ENCODE measurements around the gene NKX1-1. TPM values are rescaled to one million over a fixed set of nuclear protein-coding genes. Genes with fewer than 3 reads are reported as not detected.
A peak's percentile ranks its signal among the peaks of the same experiment; 100 is the strongest.

NKX1-1 gene
- total RNA-seq, 1 experiment from 2014 or later = not detected

GRCh38 chr4:1427010-1427409 lies 20.8 kb upstream of the NKX1-1 start:
- no peaks in the 10 kb centered on the region for H3K4me1 ChIP-seq
- 0 out of 2 replicates have a peak, but pooled peaks cover 9% of the 10 kb centered on the region for H3K27me3 ChIP-seq
- no peaks in the 10 kb centered on the region for H3K36me3 ChIP-seq
- H3K27ac ChIP-seq = no peak overlapping the region
- H3K4me3 ChIP-seq = no peak overlapping the region
- H3K9me3 ChIP-seq (replicated peaks) = 0 out of 2 replicates have a peak, but pooled peaks cover 8% of the 10 kb centered on the region
- DNase-seq = no peak

DNA sequence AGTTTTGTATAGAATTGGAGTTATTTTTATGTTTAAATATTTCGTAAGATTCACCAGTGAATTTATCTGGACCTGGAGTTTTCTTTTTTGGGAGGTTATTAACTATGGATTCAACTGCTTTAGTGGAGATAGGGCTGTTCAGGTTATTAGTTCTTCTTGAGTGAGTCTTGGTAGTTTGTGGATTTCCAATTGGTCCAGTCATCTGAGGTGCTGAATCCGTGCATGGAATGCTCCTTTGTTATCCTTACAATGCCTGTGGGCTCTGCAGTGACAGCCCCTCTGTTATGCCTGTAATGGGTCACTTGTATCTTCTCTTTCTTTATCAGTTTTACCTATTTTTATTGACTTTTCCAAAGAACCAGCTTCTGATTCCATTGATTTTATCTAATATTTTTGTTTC lies 15.4 kb upstream of the NKX1-1 start:
- DNase-seq = no peak
- Histone ChIP-seq H3K27ac (no peak overlapping the region), H3K4me1 (no peaks in the 10 kb centered on the region), H3K4me3 (no peak overlapping the region), H3K27me3 (peaks cover 18% of the 10 kb centered on the region; the same call in 1 of the 2 replicates), H3K9me3 (replicated peaks) (0 out of 2 replicates have a peak, but pooled peaks cover 5% of the 10 kb centered on the region), H3K36me3 (no peaks in the 10 kb centered on the region)

GRCh38 chr4:1419708-1420107 lies 13.5 kb upstream of the NKX1-1 start:
- H3K4me1 ChIP-seq = no peaks in the 10 kb centered on the region
- peaks cover 19% of the 10 kb centered on the region for H3K27me3 ChIP-seq
- DNase-seq = no peak
- H3K9me3 ChIP-seq (replicated peaks) = no peaks in the 10 kb centered on the region
- no peak overlapping the region for H3K4me3 ChIP-seq
- no peak overlapping the region for H3K27ac ChIP-seq
- no peaks in the 10 kb centered on the region for H3K36me3 ChIP-seq

- no peak for DNase-seq
- Histone ChIP-seq H3K27me3 (peaks cover 16% of the 10 kb centered on the region), H3K27ac (no peak overlapping the region), H3K36me3 (no peaks in the 10 kb centered on the region), H3K9me3 (replicated peaks) (no peaks in the 10 kb centered on the region), H3K4me1 (no peaks in the 10 kb centered on the region), H3K4me3 (no peak overlapping the region)
Observed at GRCh38 chr4:1418494-1419285, 12.4 kb upstream of the NKX1-1 start.

DNA sequence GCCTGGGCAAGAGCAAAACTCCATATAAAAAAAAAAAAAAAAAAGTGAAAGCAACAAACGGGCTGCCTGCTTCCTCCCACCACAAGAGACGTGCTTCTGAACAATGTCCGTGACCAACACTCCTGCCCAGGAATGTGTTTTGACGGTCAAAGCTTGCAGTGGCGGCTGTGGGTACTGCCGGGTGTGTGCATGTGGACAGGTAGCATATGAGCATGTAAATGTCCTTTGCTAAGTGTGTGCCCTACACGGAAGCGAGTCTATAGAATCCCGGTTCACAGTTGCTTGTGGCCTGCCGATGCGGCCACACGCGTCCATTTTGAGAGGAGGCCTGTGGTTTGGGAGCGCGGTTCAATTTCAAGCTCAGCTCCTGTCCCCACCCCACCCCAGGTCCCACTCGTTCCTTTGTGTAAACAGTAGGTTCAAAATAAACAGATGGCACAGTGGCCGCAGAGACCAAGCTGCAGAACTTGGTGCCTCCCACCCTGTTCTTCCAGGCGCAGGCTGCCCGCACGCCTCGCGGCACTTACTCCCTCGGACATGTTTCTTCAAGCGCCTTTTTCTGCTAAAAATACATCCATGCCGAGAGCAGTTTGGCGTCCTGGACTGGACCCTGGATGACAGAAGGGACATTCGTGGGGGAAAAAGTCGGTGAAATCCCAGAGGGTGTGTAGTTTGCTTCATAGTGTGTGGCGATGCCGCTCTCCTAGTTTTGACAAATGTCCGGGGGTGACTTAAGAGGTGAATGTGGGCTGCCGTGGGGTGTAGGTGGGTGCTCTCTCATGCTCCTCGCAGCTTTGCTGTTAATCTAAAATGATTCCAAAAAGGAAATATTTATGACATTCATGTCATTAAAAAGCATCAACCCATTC lies 11.5 kb upstream of the NKX1-1 start:
- Histone ChIP-seq H3K27ac (no peak overlapping the region), H3K27me3 (peaks cover 16% of the 10 kb centered on the region), H3K9me3 (replicated peaks) (no peaks in the 10 kb centered on the region), H3K4me3 (no peak overlapping the region), H3K4me1 (no peaks in the 10 kb centered on the region), H3K36me3 (no peaks in the 10 kb centered on the region)
- no peak for DNase-seq

DNA sequence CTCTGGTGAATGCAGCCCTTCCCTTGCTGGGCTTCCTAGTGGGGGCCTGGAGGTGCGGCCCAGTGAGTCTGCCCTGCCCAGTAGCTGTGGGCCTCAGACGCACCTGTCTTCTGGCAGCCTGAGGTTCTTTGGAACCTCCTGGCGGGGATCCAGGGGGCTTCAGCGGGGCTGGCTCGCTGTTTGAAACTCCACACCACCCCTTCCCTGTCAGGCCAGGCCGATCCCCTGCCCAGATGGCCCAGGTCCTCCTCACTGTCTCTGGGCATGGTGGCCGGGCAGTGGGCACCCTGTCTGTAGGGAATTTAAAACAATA lies 10.7 kb upstream of the NKX1-1 start:
- Histone ChIP-seq H3K36me3 (no peaks in the 10 kb centered on the region), H3K4me1 (no peaks in the 10 kb centered on the region), H3K27ac (no peak overlapping the region), H3K4me3 (no peak overlapping the region), H3K27me3 (peaks cover 16% of the 10 kb centered on the region), H3K9me3 (replicated peaks) (no peaks in the 10 kb centered on the region)
- DNase-seq = peak in 1 of 2 experiments; percentile 31

GRCh38 chr4:1416051-1416947 lies 10.1 kb upstream of the NKX1-1 start:
- Histone ChIP-seq H3K4me3 (no peak overlapping the region), H3K27me3 (peaks cover 16% of the 10 kb centered on the region), H3K36me3 (no peaks in the 10 kb centered on the region), H3K4me1 (no peaks in the 10 kb centered on the region), H3K9me3 (replicated peaks) (no peaks in the 10 kb centered on the region), H3K27ac (no peak overlapping the region)
- DNase-seq = no peak

- no peak for DNase-seq
- no peaks in the 10 kb centered on the region for H3K9me3 ChIP-seq (replicated peaks)
Observed at GRCh38 chr4:1415681-1415981, 9.4 kb upstream of the NKX1-1 start.

GRCh38 chr4:1414831-1415680 lies 8.8 kb upstream of the NKX1-1 start:
- no peak for DNase-seq
- H3K9me3 ChIP-seq (replicated peaks) = no peaks in the 10 kb centered on the region
- no peaks in the 10 kb centered on the region for H3K36me3 ChIP-seq
- no peak overlapping the region for H3K27ac ChIP-seq
- H3K4me3 ChIP-seq = no peak overlapping the region
- H3K27me3 ChIP-seq = peaks cover 16% of the 10 kb centered on the region
- H3K4me1 ChIP-seq = no peaks in the 10 kb centered on the region

More at GRCh38 chr4:1415681-1415981, 9.4 kb upstream of the NKX1-1 start:
- Histone ChIP-seq H3K27me3 (peaks cover 16% of the 10 kb centered on the region), H3K36me3 (no peaks in the 10 kb centered on the region), H3K4me3 (no peak overlapping the region), H3K27ac (no peak overlapping the region), H3K4me1 (no peaks in the 10 kb centered on the region)

DNA sequence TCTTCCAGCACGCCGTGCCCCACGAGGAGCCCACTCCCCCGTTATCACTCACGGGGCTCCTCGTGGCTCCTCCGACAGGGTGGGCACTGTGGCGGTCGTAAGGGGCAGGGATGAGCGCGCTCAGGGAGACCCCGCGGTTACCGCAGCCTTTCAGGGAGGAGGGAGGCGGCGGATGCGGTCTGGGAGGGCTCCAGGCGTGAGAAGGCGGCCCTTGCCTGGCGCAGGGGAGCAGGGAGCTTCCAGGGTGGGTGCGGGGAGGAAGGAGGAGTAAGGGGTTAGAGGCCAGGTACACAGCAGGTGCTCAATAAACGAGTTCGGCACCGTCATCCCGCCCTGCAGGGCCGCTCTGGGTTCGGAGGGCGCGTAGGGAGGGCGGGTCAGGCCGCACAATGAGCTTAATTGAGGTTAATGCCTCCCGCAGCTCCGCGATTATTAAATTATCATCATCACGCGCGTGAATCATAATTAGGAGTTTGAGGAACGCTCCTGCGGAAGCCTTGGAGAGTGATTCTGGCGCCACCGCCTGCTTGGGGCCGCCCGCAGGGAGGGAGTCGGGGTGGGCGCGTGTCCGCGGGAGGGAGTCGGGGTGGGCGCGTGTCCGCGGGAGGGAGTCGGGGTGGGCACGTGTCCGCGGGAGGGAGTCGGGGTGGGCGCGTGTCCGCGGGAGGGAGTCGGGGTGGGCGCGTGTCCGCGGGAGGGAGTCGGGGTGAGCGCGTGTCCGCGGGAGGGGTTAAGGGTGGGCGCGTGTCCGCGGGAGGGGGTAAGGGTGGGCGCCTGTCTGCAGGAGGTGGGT lies 7.6 kb upstream of the NKX1-1 start:
- no peak overlapping the region for H3K4me3 ChIP-seq
- peaks cover 16% of the 10 kb centered on the region for H3K27me3 ChIP-seq
- no peak for DNase-seq
- no peak overlapping the region for H3K27ac ChIP-seq
- no peaks in the 10 kb centered on the region for H3K36me3 ChIP-seq
- no peaks in the 10 kb centered on the region for H3K4me1 ChIP-seq
- no peaks in the 10 kb centered on the region for H3K9me3 ChIP-seq (replicated peaks)

GRCh38 chr4:1413204-1413663 lies 7.0 kb upstream of the NKX1-1 start:
- no peaks in the 10 kb centered on the region for H3K36me3 ChIP-seq
- H3K4me3 ChIP-seq = no peak overlapping the region
- no peaks in the 10 kb centered on the region for H3K4me1 ChIP-seq
- no peak for DNase-seq
- H3K27me3 ChIP-seq = peaks cover 16% of the 10 kb centered on the region
- H3K27ac ChIP-seq = no peak overlapping the region
- H3K9me3 ChIP-seq (replicated peaks) = no peaks in the 10 kb centered on the region

- Histone ChIP-seq H3K9me3 (replicated peaks) (no peaks in the 10 kb centered on the region), H3K4me1 (no peaks in the 10 kb centered on the region), H3K27me3 (peaks cover 11% of the 10 kb centered on the region), H3K36me3 (no peaks in the 10 kb centered on the region), H3K4me3 (no peak overlapping the region), H3K27ac (no peak overlapping the region)
- no peak for DNase-seq
Observed at GRCh38 chr4:1412376-1413203, 6.3 kb upstream of the NKX1-1 start.

Data from SJCRH30 (cell line).